Measurements from ENCODE around the gene SDF4.

SDF4 gene

DNA sequence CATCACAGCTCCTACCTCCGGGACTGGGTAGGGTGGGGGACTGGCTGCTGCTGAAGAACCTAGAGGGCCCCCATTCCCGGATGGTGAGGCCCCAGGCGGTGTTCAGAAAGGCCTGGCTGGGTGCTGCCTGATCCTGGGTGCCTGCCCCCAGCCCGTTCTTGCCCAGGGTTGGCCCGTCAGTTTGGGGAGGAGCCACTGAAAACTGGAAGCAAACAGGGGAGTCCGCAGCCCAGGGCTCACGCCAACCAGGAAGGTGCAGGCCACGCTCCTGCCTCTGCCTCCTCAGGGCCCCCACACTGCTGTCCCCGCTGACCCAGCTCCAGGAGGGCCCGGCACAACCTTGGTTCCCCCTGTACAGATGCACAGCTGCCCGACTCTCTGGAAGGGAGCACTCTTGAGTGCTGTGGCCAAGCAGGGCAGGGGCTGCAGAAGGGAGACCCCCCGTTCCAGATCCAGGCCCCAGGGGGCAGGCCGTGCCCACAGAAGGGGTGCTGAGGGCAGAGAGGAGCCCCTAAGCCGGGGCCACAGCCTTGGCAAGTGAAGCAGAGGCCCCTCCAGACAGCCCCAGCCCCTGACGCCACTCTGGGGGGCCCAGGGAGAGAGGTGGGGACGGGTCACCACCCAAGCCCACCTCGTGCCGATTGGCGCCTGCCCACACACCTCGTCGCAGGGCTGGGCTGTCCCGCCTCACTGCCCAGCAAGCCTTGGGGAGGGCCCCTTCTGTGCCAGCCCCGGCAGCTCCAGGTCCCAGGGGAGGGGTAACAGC, 9.2 kb upstream of the SDF4 start:
- no peak for DNase-seq

DNA sequence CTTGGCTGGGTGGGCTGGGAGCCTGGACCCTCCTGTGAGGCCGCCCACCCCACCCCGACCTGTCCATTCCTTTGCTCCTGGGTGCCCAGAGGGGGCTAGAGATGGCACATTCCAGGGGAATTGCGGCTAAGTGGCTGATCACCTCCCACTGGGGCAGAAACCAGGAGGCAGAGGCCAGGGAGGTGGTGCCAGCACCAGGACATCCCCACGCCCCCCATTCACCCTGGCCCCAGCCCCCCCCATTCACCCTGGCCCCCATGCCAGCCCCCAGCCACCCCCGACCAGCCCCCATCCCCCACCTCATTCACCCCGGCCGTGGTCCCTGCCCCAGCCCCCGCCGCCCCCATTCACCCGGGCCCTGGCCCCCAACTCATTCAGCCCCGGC, 8.5 kb upstream of the SDF4 start:
- no peak for DNase-seq

DNA sequence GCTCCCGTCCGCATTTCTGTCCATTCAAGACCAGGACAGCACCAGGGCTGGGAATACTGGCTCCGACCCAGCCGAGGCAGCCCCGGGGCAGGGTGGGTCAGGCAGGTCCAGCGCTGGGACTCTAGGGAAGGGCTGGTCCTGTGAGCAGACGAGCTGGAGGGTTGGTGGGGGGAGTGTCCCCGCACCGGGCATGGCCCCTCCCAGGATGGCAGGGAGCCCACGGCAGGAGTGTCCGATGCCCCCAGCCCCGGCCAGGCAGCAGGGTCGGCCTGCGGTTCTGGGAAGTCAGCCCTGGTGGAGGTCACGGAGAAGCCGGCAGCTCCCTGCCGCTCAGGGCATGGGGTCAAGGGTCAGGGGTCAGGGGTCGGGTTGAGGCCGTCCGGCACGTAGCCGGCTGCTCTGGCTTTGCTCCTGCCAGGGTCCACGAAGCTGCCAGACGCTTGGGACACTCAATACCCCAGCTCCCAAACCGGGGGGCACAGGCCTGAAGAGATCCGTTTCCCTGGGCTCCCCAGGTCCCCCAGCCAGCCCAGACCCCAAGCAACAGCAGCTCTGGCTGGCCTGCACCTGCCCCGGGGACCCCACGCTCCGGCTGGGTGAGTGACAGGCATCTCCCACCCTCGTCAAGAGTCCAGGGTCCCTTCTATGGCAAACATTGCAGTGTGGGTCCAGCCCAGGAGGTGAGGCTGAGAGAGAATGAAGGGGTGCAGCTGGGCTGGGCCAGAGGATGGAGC, 8.0 kb upstream of the SDF4 start:
- DNase-seq = no peak

DNA sequence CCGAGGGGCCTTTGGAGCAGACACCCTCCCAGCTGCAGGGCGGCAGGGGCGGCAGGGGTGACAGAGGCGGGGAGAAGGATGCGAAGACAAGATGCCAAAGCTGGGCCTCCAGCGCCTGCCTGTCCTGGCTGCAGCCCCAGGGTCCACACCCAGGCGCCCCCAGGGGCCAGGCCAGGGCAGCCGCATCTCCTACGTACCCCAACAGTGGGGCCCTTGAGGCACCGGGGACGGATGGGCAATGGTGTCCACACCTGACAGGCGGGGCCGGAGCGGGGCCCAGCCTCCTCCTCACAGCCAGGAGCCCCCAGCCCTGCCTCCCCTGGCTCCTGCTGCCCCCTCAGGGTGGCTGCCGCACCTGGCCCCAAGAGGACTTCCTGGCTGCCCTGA, 7.4 kb upstream of the SDF4 start:
- no peak for DNase-seq

DNA sequence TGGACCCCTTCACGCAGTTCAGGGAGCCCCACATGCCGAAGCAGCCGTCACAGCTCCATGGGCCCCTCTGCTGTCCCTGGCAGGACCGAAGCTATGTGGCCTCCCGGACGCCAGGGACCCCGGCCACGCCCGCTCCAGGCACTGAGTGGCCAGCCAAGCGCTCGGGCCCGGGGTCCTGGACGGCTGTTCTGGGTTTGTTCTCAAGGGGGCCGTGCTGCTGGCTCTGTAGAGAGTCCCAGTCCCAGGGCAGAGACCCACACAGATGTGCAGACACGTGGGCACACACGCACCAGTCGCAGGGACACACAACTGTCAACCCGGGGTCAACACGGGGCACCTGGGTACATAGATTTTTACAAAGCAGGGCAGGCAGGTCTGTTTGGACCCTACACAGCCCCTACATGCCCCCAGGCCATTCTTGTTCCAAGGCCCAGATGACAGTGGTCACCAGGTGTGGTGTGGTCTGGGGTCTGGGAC, 6.9 kb upstream of the SDF4 start:
- DNase-seq = no peak

DNA sequence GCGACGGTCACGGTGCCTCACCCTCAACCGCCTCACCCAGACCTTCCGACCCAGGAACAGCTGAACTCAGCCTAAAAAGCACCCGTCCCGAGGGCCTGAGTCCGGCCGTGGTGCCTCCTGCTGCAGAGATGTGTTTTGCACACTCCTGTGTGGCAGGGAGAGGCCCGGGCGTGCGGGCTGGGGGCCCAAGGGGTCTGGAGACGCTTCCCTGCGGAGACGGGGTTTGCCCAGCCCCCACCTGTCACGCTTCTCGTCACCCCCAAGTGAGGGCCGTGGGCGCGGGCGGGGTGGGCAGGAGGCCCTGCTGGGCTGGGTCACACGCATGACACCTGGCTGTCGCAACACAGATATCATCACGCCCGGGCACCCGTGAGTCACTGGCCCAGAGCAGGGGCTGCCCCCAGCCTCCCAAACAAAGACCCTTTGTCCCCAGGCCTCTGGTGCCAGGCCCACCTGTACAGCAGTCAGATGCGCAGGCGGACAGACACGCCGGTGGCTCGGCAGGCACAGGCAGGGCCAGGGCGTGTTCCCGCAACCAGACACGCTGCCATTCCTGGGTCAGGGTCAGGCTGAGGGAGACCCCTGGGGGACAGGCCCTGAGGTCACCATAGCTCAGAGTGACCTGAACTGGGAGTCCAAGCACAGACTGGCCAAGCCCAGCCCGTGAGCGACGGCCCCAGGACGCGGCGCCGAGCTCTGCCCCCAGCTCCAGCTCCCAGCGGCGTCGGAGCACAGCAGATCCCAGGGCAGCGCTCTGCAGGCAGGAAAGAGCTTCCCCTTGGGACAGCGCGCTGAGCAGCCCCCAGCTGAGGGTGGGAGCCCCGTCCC, 6.3 kb upstream of the SDF4 start:
- no peak for DNase-seq

DNA sequence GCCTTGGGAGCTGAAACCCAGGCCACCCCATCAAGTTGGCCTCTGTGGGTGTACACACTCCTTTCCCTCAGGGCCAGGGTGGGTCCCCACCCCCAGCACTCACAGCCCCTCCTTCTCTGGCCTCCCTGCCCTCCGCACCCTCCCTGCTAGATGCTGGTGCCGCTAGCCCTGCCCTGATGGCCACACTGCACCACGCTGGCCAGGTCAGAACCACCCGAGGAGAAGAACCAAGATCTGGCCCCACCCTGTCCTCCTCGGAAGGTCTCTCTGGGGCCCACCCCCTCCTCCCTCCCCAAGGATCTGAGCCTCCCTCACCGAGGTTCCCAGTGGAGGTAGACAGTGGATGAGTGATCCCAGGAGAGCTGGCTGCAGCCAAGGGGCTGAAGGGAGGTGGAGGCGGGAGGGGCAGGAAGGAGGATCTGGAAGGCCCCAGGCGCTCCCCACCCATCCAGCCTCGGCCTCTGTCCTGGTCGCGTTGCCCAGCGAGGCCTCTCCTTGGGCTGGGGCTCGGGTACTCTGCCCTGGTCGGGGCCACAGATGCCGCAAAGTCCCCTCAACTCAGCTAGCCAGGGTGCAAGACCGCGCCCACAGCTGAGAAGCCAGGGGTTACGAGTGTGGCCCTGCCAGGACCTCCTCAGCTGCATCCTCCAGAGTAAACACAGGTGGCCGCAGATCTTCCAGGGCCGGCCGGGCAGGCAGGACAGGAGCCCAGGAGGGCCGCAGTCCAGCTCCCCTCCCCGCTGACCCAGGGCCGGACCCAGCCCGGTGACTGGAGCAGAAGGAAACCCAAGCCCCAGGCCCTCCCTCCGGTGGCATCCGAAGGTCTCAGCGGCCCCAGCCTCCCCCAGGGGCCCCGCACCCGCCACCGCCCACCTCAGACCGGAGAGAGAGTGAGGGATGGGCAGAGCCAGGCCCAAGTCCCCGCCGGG, 5.4 kb upstream of the SDF4 start:
- no peak for DNase-seq

DNA sequence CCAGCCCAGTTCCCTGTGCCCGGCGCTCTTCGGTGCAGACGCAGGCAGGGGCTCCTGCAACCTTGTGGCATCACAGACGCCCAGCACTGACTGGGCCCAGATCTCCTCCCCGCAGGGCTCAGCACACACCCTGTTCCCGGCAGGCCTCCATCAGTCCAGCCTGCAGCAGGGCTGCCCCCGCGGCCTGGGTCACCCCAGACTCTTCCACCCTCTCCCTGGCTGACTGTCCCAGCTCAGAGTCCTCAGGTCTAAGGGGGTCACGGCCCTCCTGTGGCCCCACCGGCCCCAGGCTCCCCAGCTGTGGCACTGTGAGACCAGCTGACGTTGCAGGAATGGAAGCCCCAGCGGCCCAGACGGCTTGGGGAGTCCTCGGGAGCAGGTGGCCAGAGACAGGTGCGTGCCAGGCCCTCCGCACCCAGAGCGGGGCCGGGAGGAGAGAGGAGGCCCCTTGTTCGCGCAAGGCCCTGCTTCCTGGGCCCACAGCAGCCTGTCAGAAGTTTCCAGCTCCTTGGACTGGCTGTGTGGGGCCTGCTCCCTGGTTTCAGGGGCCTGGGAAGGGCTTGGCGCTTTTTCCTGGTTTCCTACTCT, 4.5 kb upstream of the SDF4 start:
- no peak for DNase-seq

DNA sequence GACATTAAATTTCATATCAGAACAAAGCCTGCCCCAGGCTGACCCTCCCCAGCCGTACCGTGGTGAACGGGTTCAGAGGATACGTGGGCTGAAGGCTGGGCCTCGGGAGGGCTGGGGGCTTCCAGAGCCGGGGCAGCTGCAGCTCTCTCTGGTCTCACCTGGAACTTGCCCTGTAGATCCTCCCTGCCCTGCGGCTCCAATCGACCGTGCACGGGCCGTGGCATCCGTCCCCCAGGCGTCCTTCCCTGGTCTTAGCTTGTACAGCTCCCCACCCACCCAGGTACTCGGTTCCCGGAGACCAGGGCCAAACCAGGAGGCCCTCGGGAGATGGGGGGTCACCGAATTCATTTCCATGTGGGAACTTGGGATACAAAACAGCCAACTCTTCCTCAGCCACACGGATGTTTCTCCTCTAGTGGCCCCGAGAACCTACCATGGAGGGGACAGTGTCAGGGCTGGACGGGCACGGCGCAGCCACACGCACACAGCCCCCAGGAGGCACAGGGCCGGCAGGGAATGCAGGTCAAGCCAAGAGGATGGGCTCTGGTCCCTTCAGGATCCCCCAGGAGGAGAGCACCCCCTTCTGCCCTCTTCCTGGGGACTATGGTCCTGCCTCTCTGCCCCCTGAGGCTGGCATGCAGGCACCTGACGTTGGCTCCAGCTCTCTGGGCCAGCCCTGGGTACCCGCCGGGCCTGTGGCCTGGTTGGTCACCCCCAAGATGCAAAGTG, 3.4 kb upstream of the SDF4 start:
- DNase-seq = no peak

DNA sequence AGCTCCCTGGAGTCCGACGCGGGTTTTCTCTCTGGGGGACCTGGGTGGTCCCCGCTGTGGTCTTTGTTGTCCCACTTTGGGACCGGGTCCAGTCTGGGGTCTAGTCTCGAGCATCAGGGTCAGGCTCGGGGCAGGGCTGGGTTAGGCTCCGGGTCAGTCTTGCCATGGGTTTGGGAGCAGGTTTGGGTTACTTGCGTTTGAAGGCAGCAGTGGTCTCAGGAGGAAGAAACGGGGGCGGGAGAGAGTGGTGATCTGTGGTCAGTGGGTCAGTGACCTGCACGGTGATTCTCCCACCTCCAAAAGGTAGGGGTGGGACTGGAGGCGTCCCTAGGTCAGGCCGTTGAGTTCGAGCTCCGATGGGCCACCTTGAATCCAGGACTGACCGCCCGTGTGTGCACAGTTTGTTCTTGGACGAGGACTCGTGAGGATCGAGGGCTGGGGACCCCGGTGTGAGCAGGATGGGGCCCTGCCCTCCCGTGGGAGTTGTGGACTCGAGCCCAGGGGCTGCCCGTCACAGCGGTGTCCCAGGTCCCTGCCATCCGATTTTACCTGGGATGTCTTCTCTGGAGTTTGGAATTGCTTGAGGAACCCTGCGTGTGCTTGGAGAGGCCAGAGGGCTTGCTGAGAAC, 2.5 kb upstream of the SDF4 start:
- DNase-seq = no peak

DNA sequence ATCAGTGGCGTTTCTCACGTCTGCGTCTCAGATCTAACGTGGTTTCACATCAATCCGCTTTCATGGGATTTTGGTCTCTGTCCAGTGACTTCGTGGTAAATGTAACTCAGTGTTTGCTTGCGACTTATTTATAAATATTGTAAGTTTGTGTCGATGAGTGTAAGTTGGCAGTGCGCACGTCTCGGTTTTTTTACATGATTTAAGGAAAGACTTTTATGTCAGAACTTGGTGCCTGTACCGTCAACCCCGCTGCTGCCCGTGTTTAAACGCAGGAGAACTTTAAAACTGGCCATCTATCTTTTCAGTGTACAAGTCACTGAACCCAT, 1.7 kb upstream of the SDF4 start:
- DNase-seq = no peak

DNA sequence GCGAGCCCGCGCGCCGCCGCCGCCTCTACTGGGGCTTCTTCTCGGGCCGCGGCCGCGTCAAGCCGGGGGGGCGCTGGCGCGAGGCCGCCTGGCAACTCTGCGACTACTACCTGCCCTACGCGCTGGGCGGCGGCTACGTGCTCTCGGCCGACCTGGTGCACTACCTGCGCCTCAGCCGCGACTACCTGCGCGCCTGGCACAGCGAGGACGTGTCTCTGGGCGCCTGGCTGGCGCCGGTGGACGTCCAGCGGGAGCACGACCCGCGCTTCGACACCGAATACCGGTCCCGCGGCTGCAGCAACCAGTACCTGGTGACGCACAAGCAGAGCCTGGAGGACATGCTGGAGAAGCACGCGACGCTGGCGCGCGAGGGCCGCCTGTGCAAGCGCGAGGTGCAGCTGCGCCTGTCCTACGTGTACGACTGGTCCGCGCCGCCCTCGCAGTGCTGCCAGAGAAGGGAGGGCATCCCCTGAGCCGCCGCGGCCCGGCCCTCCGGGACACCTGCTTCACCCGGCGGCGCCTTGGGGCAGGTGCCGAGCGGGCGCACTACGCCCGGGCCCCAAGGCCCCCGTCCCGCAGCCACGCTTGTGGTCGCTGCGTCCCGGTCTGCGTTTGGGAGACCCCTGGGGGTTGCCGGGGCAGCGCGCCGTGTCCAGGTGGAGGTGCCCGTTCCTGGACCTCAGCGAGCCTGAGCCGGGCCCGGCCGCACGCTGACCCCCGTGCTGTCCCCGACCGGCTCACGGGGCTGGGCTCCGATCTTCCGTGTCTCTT, 1.2 kb upstream of the SDF4 start:
- no peak for DNase-seq

DNA sequence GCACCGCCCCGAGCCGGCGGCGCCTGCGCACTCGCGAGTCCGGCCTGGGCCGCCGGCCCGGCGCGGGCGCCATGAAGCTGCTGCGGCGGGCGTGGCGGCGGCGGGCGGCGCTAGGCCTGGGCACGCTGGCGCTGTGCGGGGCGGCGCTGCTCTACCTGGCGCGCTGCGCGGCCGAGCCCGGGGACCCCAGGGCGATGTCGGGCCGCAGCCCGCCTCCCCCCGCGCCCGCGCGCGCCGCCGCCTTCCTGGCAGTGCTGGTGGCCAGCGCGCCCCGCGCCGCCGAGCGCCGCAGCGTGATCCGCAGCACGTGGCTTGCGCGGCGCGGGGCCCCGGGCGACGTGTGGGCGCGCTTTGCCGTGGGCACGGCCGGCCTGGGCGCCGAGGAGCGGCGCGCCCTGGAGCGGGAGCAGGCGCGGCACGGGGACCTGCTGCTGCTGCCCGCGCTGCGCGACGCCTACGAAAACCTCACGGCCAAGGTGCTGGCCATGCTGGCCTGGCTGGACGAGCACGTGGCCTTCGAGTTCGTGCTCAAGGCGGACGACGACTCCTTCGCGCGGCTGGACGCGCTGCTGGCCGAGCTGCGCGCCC, 501 bp upstream of the SDF4 start, which contains the start of gene B3GALT6:
Gene B3GALT6 (plus strand): TSS at position 30 of the 588 bp plus-strand sequence. CDS start 42 bp downstream, at position 72.
- DNase-seq = no peak

DNA sequence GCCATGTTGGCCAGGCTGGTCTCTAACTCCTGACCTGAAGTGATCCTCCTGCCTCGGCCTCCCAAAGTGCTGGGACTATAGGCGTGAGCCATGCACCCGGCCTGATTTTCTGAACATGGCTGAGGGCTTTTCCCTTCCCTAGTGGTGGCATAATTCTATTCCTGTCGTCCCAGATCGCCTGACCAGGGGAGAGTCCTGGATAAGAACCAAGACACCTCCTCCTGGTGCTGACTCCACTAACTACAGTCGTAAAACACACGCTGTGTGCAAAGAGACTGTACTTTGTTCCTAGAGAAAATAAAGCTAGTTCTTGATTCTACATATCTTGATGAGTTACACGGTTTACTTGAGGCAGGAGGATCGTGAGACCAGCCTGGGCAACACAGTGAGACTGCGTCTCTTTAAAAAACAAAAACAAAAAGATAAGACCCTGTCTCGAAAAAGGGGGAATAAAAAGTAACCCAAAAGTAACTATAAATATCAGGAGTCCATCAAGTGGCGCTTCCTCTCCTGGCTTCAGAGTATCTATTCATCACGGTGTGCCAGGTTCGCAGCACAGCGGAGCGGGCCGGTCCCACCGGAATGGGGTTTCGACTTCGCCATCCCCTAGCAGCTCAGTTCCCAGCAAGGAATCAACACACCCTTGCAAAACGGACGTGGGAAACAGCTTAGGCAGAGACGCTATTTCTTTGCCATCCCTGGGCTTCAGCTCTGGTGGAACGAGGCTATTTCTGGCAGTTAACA, 973 bp downstream of the SDF4 start:
- no peak for DNase-seq

DNA sequence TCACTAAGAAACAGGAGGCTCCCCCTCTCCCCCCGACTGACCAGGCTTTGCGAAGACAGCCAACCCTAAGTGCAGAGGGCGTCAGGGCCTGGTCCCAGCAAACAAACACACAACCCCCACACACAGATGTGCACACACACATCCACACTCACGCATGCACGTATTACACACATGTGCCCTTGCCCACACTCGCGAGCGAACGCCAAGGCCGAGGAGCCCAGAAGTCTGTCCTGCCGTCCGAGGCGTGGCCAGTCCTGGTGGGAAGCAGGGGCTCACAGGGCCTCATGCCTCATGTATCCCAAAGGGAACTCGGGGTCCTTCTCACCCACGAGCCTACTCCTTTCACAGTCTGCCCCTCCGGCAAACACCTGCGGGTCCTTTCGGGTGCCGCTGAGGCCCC, 2.0 kb downstream of the SDF4 start:
- no peak for DNase-seq

DNA sequence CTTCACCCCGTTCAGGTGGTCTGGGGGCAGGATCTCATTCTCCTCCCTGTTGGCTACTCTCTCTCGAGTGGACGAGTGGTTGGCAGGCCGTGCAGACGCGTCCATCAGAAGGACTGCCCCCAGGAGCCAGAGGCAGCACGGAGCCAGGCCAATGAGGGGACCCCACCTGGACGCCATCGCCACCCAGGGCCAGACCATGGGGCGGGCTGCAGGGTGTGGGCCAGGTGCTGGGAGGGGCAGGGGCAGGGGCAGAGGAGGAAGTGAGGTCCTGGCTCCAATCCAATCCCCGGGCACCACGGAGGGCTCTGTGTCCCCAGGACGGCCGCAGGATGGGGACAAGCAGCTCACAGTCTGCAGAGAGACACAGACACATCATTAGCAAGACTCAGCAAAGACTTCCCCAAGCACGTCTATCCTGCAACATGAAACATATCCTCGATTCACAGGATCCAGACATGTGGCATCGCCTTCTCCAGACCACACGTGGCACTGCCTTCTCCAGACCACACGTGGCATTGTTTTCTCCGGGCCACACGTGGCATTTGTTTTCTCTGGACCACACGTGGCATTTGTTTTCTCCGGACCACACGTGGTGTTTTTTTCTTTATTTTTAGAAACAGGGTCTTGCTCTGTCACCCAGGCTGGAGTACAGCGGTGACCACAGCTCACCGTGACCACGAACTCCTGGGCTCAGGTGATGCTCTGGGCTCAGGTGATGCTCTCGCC, 3.0 kb downstream of the SDF4 start:
- DNase-seq = no peak

DNA sequence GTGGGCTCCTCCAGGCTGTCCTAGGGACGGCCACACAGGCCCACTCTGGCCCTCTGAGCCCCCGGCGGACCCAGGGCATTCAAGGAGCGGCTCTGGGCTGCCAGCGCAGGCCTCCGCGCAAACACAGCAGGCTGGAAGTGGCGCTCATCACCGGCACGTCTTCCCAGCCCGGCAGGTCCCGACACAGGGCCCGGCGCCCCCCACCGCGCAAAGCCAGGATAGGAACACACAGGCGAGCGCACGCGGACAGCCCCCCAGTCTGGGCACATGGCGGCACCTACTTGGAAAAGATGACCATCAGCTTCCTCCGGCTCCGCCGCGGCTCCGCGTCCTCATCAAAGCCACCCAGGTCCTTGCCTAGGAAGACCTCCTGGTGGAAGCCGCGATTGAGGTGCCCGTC, 3.6 kb downstream of the SDF4 start:
- DNase-seq = no peak

DNA sequence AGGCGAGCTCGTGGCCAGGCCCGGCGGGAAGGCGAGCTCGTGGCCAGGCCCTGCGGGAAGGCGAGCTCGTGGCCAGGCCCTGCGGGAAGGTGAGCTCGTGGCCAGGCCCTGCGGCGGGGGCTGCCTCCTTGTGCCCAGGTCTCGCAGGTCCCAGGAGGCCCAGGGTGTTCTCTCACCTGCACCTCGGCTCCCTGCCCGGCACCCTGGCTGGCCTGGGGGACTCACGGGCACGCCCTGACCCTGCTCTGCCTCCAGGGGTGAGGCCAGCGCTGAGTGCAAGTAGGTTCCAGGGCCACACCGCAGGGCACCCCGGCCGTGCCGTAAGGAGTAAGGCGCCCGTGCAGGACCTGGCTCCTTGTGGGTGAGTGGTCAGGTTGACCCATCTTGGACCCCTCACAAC, 4.4 kb downstream of the SDF4 start:
- DNase-seq = no peak
